Stromal cell of bone marrow (primary cell): ENCODE results near the gene DNAJB11.
A peak's percentile ranks its signal among the peaks of the same experiment; 100 is the strongest.

Experiments
- DNase-seq: peaks from one replicate; pipeline ENCODE4 v3.0.0-alpha.2; 2012; ENCODE audit warnings: low read depth

Gene DNAJB11

DNA sequence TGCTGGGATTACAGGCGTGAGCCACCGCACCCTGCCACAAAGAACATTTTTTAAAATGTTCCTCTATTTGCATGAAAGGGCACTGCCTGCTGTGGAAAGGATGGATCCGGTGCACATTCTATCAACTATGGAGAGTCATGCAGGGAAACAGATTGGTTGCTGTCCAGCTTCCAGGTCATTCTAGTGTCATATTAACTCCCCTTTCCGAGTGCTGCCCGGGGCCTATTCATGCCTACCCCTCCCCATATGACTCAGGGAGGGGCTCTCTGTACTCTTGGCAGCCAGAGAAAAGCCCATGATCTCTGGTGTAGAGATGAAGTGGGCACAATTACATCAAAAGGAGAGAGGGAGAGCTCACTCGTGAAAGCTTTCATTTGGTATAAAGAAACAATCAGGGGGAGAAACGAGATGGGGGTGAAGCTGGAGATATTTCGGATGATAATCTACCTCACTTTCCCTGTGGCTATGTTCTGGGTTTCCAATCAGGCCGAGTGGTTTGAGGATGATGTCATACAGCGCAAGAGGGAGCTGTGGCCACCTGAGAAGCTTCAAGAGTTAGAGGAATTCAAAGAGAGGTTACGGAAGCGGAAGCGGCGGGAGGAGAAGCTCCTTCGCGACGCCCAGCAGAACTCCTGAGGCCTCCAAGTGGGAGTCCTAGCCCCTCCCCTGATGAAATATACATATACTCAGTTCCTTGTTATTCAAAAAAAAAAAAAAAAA, 26.2 kb downstream of the DNAJB11 start:
- no peak for DNase-seq

DNA sequence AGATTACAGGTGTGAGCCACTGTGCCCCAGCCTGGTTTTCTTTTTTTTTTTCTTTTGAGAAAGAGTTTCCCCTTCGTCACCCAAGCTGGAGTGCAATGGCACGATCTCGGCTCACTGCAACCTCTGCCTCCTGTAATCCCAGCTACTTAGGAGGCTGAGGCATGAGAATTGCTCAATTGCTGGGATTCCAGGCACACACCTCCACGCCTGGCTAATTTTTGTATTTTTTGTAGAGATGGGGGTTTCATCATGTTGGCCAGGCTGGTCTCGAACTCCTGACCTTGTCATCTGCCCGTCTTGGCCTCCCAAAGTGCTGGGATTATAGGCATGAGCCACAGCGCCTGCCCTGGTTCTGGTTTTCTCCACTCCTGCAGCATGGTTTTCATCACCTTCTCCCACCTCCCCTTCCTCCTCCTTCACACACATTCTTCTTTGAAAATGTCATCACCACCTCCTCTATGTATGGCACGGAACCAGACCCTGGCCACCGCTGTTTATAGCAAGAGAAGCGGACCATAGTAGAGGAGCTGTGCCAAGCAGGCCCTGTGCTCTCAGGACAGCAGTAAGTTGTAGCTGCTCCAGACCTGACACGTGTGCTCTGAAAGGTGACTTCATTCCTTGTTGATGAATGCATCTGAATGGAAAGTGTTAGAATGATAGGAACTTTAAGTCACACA, 27.7 kb downstream of the DNAJB11 start:
- DNase-seq = no peak

DNA sequence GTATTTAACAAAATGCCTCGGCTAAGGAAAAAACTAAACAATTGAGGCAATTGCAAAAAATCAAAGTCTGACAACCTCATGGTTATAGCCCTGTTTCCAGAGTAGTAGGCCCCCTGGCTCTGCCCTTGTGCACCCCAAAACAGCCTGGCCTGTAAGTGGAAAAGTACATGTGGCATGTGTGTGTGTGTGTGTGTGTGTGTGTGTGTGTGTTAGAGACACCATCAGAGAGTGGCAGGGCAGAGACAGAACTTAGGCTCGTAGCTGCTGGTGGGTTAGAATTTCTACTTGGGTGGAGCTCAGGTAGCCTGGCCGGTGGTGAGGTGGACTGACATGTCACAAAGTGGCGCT, 28.2 kb downstream of the DNAJB11 start:
- DNase-seq = no peak

DNA sequence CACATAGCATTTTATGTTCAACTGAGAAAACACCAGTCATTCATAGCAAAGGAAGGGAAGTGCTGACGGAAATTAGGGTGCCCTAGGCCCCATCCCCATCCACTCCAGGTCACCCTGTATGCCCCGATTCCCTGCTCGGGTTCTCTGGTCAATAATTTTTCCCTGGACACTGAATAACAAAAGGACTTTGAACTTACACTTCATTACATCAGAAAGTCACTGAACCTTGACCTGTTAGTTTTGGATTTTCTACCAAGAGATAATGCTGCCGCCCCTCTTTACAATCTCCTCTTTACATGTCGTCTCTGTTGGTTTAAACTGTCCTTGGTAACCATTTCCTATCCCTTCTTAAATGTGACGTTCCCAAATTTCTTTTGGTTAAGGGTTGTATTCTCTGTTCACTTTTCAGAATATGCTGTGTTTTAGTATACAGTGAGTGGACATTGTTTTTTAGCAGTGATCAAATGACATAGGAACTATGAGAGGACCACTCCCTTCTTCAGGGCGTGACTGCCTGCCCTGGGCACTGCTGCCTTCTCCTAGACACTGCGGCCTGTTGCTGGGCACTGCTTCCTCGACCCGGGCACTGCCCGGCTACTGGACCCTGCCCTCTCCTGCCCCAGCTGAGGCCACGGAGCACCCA, 28.7 kb downstream of the DNAJB11 start:
- DNase-seq = no peak

DNA sequence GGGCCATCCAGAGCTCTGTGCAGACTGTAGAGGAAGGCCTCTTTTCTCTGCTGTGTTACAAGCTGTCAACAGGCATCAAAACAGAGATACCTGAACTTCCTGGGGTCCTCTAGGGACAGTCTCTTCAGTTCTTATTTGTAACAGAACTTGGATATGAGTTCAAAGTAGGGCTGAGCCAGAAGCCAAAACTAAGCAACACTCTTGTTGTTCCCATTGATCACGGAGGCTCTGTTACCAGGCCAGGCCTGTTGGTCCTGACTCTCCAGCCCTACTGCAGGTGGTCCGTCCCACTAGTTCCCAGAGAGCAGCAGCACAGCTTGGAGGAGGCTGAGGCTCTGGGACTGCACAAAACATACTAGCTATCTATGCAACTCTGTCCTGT, 29.3 kb downstream of the DNAJB11 start:
- no peak for DNase-seq

DNA sequence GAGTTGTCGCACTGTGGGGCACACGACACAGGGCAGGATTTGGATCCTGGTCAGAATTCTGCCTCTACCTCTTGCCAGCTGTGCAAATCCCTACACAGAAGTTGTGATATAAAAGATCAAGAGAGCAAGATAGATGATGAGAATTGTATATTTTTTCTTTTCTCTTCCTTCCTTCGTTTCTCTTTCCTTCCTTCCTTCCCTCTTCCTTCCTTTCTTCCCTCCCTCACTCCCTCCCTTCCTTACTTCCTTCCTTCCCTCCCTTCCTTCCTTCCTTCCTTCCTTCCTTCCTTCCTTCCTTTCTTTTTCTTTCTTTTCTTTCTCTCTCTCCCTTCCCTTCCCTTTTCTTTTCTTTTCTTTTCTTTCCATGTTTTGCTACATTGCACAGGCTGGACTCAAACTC, 30.4 kb downstream of the DNAJB11 start:
- no peak for DNase-seq

DNA sequence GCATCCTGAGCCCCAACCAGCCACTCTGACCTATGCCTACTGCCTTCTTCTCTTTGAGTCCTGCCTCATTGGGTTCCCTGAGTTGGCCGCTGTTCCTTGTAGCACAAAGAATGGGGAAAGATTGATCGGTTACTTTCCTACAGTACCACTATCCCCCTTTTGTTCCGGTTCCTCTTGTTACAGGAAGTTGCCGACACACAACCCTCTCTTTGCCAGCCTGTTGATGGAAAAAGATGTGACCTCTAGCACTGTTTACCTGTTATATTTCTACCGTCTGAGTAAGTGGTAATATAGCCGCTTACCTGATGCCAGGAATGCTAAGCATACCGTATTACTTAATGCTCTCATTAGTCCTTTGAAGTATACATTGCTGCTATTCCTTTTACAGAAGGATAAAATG, 32.6 kb downstream of the DNAJB11 start:
- no peak for DNase-seq

DNA sequence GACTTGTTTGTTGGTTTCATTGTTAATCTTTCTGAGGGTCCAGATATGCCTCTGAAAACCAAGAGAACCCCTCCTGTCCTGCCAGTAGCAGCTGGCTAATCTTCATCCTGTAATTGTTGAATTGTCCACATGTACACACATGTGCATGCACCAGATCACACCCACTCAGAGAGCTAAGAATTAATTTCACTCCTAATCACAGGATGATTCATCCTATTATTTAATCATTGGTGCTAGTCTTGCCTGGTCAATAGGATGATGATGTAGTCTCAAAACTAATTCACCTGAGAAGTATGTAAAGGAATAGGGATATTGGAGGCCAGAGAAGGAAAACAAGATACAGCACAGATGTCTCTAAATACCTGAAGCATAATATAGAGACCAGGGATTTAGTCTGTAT, 34.6 kb downstream of the DNAJB11 start:
- no peak for DNase-seq

DNA sequence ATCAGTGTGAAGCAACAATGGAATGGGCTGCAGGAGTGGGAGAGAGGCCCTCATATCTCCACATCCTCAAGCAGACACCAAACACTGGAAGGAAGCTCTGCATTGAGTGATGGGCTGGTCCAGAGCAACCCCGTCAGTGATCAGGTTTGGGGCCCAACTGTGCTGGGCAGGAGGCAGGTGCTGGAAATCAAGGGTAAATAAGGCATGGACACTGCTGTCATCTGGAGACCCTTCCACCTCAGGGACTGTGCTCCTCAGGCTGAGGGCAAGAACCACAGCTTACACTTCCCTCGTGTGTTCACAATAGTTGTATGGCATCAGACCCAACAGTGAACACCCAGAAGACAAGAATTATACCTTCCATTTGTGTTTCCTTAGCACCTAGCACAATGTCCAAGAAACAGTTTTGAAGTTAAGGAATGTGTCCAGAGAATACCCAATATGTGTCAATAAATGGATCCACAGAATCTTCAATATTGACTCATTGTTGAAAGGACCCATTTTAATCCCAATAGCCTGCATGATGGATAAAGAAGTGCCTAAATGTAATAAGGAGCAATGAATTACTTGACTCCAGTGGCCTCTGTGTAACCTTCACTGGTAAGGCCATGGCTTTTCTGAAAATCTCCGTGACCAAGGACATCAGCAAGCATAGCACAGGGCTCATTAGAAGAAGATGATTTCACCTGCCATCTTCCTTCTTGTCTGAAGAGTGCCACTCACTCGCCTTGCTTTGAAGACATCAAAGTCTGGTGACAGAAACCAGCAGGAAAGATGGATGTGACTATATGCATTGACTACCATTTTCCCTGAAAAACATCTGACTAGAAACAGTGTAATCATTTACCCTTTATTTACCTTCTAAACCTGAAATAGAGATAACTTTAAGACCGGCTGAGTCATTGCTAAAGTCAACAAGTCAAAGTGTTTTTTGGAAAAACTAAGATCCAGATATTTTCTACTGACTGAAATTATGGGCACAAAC, 35.3 kb downstream of the DNAJB11 start:
- no peak for DNase-seq

DNA sequence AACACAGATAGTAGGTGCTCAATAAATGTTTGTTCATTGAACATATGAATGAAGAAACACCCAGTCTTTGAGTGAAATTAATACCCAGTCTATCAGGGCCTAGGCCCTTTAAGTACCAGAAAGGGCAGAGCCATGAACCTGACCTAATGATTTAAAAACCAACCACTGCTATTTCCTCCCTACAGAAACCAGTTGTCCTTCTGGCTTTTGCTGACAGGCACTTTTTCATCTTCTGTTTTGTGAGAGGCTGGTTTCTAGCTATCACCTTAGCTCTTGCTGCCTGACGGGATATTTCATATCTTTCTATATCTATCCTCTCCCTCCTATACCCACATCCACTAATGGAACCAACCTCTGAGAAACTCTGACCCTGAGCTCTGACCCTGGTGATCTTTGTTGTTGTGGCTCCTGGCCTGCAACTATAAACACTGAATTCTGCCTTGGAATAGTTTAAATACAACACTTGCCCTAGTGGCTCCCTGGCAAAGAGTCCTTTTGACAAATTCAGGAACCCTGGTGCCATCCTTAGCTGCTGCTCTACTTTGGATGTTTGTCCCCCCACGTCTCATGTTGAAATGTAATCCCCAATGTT, 38.2 kb downstream of the DNAJB11 start:
- DNase-seq = no peak

DNA sequence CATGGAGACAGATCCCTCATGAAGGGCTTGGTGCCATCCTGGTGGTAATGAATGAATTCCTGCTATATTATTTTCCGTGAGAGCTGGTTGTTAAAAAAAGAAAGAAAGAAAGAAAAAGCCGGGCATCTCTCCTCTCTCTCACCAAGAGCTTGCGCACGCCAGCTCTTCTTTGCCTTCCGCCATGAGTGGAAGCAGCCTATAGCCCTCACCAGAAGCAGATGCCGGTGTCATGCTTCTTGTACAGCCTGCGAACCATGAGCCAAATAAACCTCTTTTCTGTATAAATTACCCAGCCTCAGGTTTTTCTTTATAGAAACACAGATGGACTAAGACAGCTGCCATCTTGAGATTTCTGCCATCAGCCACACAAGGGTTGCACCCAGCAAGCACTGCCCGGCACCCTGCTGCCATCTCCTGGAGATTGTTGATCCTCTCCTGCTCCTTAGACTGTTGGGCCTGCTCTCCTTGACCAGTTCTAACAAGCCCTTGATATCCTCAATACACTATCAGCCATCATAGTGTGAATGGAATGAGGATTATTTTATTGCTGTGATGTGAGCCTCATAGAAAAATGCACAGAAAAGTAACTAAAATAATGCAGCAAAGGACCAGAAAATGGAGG, 38.8 kb downstream of the DNAJB11 start:
- no peak for DNase-seq

DNA sequence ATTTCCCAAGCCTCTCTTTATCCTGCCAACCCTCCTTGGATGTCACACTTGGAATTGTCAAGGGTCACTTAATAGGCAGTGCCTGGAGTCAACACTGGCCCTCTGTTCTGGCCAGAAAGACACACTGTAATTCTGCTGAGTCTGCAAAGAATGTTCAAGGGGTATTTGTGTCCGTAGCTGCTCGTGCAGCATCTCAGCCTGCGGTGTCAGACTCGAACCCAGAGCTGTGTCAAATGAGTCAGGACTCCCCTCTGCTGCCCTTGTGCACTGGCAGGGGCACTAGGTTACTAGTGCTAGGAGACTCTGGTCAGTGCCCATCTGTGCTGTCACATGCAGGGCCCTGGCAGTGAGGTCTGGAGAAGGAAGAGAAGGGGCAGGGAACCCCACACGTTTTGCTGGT, 41.5 kb downstream of the DNAJB11 start:
- DNase-seq = no peak

DNA sequence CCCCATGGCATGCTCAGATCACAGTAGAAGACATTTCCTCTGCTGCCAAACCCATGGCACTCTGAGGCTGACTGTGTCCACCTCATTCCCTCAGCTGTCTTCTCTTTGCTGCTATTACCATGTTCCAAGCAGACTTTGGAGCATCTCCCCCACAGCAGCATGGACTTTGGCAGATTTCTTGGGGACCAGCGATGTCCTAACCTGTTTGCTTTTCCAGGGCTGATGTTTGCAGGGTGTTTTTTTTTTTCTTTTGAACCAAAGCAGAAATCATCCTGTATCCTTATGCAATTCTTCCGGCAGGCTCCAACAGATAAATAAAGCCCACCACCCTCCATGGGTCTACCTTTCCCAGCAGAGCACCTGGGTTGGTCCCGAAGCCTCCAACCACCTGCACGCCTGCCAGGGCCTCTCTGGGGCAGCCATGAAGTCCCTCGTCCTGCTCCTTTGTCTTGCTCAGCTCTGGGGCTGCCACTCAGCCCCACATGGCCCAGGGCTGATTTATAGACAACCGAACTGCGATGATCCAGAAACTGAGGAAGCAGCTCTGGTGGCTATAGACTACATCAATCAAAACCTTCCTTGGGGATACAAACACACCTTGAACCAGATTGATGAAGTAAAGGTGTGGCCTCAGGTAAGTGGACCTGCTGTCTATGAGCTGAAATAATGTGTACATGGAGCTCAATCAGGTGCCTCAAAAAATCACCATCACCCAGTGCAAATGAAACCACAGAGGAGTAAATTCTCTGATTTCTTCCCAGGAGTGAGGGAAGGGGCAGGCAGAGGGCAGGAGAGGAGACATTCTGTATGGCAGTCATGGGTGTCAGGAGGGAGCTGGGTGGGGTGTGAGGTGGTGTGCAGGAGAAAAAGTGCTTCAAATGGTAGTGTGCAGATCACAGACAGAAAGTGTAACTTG, 42.5 kb downstream of the DNAJB11 start, which contains the start of gene AHSG:
Gene AHSG, plus strand, starts transcription at position 340 of the 916 bp plus-strand sequence. Its CDS starts 82 bp downstream, at position 422.
- no peak for DNase-seq

DNA sequence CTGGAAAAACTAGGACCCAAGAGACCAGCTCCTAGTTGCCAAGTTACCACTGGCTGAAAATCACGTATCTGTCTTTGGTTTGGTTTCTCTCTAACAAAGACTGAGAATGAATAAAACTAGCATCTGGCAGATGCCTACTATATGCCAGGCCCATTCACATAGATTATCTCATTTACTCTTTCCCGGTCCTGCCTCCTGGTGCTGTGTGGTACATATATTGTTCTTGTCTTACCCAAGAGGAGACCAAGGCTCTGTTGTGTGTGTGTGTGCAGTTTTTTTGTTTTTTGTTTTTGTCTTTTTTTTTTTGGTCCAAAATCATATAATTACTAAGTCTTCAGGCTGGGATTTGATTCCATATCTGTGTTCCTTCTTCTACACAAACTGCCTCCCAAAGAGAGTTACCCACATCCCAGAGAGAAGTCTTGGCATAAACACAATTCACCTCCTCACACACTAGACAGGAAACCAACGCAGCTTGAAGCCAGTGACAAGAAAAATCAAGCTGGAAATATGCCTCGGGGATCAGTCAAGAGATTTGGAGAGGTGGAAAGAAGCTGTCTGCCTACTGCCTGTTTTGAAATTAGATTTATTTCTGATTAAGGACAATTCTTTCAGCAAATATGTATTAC, 43.2 kb downstream of the DNAJB11 start:
- DNase-seq = no peak

DNA sequence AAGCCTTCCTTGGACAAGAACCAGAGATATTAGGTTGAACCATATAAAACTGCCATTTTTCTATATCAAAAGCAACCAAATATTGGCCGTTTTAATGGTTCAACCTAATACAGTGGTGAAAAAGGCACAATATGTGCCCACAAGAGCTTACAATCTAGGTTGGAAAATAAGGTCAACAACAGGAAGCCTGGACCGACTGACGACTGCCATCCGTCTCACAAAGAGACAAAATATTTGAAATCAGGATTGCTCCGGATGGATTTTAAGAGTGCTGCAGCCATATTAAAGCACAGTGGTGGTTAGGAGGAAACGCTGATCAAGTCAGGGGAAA, 43.7 kb downstream of the DNAJB11 start:
- DNase-seq = no peak

DNA sequence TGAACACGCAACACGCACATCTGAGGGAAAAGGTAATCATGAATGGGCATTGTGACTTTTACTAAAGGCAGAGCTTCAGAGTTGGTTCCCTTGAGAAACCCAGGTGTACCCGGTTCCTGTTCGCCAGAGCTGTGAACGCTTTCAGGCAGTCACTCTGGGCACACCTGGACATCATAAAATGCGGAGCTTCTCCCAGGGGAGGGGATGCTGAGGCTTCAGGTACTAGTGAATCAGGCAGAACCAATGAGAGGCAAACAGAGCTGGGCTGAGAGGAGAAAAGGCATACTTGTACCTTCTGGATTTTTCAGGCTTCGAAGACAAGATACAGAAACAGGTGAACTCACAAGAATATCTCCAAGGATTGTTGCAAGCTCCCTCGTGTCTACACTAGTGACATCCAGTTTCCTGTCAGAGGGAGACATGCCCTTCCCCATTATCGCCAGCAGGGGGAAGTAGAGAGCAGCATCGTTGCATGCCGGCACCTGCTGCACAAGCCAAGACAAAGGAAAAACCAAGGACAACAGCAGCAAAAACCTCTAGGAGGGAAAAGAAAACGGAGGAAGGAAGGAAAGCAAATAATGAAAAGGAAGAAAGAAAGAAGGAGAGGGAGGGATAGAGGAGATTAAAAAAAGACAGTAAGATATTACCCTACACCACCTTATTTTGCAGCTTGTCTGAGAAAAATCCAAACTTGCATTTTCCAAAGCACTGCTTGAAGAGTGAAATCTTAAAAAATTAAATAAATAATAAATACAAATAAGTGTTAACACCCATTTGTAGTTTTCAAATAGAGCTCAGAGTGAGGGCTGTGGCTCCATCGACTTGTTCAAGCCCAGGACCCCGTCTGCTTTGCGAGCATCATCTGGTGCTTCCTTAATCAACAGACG, 44.3 kb downstream of the DNAJB11 start:
- DNase-seq = peak; percentile 38

DNA sequence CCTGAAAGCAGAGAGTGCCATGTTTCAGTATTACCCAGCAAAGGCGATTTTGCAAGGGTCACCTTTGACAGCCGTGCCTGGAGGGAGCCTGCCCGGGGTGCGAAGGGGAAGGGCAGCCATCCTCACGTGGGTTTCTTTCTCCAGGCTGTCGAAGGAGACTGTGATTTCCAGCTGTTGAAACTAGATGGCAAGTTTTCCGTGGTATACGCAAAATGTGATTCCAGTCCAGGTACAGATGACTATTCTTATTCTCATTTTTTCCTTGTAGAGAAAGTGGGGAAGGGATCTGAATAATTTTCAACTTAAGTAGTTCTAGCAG, 45.7 kb downstream of the DNAJB11 start:
- no peak for DNase-seq

DNA sequence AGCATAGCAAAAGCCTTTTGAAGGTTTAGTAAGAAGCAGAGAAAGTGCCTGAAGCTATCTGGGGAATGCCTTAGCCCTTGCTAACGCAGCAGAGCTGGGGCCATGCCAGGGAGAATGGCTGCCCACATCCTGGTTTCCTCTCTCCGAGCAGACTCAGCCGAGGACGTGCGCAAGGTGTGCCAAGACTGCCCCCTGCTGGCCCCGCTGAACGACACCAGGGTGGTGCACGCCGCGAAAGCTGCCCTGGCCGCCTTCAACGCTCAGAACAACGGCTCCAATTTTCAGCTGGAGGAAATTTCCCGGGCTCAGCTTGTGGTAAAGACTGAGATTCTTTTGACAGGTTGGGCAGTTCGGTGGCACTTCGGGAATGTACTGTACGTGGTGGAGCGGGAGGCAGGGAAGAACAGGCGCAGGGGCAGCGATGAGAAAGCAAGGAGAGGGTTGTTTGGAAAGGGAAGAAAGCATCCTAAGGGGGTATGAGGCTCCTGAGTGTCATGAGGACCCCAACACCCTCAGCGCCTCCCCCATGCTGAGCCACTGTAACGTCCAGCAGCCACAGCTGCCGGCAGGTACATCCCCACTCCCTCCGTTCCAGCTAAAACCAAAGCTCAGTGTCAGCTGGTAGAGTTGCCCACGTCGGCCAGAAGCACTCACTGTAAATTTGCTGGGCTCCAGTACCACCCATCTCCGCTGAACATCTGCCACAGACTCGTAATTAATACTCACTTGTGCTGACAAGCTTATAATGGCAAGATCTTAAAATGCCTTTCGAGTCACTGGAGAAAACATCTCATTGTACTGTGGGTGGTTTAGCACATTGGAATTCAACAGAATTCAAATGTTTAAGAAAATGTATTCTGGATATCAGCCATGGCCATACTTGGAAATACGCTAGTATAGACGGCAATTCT, 46.8 kb downstream of the DNAJB11 start:
- peak; percentile 91 for DNase-seq
